HG03520 (cell line): ENCODE results near the gene TMEM231.
"Not testable (repeated sequence)": the region's sequence is repeated elsewhere in the genome, so short reads cannot be mapped to it uniquely, and the experiment has no call there.

Experiments
- ATAC-seq: cut with Tn5 transposase; IDR thresholded peaks from one replicate; pipeline ENCODE4 v1.9.1; 2021; ENCODE audit warnings: mild to moderate bottlenecking, moderate library complexity; ENCODE audit not compliant: unreplicated experiment

The TMEM231 gene

GRCh38 chr16:75567911-75568310 lies 11.9 kb upstream of the TMEM231 start:
- ATAC-seq: no peak

GRCh38 chr16:75566758-75567255 lies 10.8 kb upstream of the TMEM231 start:
- no peak for ATAC-seq

GRCh38 chr16:75566040-75566757 lies 10.1 kb upstream of the TMEM231 start, which contains the start of gene GABARAPL2:
TSS of gene GABARAPL2 (plus strand) at chr16:75566379. CDS start at chr16:75566487, 108 bp downstream.
- ATAC-seq: peak; percentile 71

GRCh38 chr16:75565640-75566039 lies 9.6 kb upstream of the TMEM231 start:
- ATAC-seq: peak; percentile 2

GRCh38 chr16:75559564-75560372 lies 3.7 kb upstream of the TMEM231 start:
- ATAC-seq: no peak

- ATAC-seq: no peak
Observed at GRCh38 chr16:75558846-75559401, 2.9 kb upstream of the TMEM231 start.

- ATAC-seq: no peak
Observed at GRCh38 chr16:75556431-75556950, 439 bp upstream of the TMEM231 start.

GRCh38 chr16:75555213-75555706 lies 792 bp downstream of the TMEM231 start:
- ATAC-seq: peak; percentile 19

- no peak for ATAC-seq
Observed at GRCh38 chr16:75552951-75553350, 3.1 kb downstream of the TMEM231 start.

GRCh38 chr16:75550211-75550662 lies 5.8 kb downstream of the TMEM231 start:
- ATAC-seq: peak; percentile 61

- not testable (repeated sequence) for ATAC-seq
Observed at GRCh38 chr16:75548456-75548855, 7.6 kb downstream of the TMEM231 start.

GRCh38 chr16:75546293-75546692 lies 9.8 kb downstream of the TMEM231 start:
- ATAC-seq: no peak

GRCh38 chr16:75545879-75546278 lies 10.2 kb downstream of the TMEM231 start:
- ATAC-seq: not testable (repeated sequence)

GRCh38 chr16:75542462-75542861 lies 13.6 kb downstream of the TMEM231 start:
- ATAC-seq: not testable (repeated sequence)

- no peak for ATAC-seq
Observed at GRCh38 chr16:75541236-75541635, 14.8 kb downstream of the TMEM231 start.

GRCh38 chr16:75538882-75539565 lies 17.0 kb downstream of the TMEM231 start:
- ATAC-seq: not testable (repeated sequence)

GRCh38 chr16:75537776-75538175 lies 18.3 kb downstream of the TMEM231 start:
- ATAC-seq: no peak

- ATAC-seq: no peak
Observed at GRCh38 chr16:75535901-75536300, 20.2 kb downstream of the TMEM231 start, which contains the start of gene CHST5. TSS of gene CHST5 (minus strand) at chr16:75536108. CDS start at chr16:75530384, 5,724 bp downstream.

- no peak for ATAC-seq
Observed at GRCh38 chr16:75535211-75535843, 20.7 kb downstream of the TMEM231 start.
